ENCODE results near the gene SLC4A4. TPM values are rescaled to one million over a fixed set of nuclear protein-coding genes. Genes with fewer than 3 reads are reported as not detected.

The SLC4A4 gene
- total and polyA plus RNA-seq, 12 donors, result 1.3 to 34.5 (median 25.1) TPM

DNA sequence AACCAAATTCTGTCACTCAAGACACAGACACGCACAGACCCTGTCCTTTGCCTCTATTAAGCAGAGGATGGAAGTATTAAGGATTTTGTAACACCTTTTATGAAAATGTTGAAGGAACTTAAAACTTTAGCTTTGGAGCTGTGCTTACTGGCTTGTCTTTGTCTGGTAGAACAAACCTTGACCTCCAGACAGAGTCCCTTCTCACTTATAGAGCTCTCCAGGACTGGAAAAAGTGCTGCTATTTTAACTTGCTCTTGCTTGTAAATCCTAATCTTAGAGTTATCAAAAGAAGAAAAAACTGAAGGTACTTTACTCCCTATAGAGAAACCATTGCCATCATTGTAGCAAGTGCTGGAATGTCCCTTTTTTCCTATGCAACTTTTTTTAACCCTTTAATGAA lies 229.3 kb downstream of the SLC4A4 start:
- DNase-seq, result no peak
- intact Hi-C loops (cut with DNase I), result no loop called here
- no peak overlapping the region for H3K27ac ChIP-seq
- no peaks in the 10 kb centered on the region for H3K9me3 ChIP-seq
- peaks cover 0 to 8% (median 0%) of the 10 kb centered on the region in 9 donors for H3K36me3 ChIP-seq
- no peak overlapping the region for H3K4me3 ChIP-seq
- WGBS, 2 donors, result 0% methylated on average over 1 of the region's 1 CpG
- H3K27me3 ChIP-seq, result no peaks in the 10 kb centered on the region
- no peak for ATAC-seq
- TF ChIP-seq, protein P1, sequence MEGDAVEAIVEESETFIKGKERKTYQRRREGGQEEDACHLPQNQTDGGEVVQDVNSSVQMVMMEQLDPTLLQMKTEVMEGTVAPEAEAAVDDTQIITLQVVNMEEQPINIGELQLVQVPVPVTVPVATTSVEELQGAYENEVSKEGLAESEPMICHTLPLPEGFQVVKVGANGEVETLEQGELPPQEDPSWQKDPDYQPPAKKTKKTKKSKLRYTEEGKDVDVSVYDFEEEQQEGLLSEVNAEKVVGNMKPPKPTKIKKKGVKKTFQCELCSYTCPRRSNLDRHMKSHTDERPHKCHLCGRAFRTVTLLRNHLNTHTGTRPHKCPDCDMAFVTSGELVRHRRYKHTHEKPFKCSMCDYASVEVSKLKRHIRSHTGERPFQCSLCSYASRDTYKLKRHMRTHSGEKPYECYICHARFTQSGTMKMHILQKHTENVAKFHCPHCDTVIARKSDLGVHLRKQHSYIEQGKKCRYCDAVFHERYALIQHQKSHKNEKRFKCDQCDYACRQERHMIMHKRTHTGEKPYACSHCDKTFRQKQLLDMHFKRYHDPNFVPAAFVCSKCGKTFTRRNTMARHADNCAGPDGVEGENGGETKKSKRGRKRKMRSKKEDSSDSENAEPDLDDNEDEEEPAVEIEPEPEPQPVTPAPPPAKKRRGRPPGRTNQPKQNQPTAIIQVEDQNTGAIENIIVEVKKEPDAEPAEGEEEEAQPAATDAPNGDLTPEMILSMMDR (IDR thresholded peaks at IDR 0.05), result no peak
- no peaks in the 10 kb centered on the region for H3K4me1 ChIP-seq

DNA sequence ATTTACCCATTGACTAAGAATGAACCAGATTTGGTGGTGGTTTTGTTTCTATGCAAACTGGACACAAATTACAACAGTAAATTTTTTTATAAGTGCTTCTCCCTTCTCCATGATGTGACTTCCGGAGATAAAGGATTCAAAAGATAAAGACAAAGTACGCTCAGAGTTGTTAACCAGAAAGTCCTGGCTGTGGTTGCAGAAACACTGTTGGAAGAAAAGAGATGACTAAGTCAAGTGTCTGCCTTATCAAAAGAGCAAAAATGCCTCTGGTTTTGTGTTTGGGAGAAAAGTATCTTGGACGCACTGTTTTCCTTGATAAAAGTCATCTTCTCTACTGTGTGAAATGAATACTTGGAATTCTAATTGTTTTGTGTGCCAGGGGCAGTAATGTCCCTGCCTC lies 231.7 kb downstream of the SLC4A4 start:
- DNase-seq, result no peak
- no peaks in the 10 kb centered on the region for H3K4me1 ChIP-seq
- TF ChIP-seq, protein P1 (IDR thresholded peaks at IDR 0.05), result no peak
- H3K9me3 ChIP-seq, result no peaks in the 10 kb centered on the region
- WGBS, 2 donors, result 36 to 40% methylated on average over 3 of the region's 3 CpGs
- no peak overlapping the region for H3K27ac ChIP-seq
- H3K4me3 ChIP-seq, result no peak overlapping the region
- intact Hi-C loops (cut with DNase I), result no loop called here
- no peaks in the 10 kb centered on the region for H3K27me3 ChIP-seq
- H3K36me3 ChIP-seq, result peaks cover 0 to 8% (median 0%) of the 10 kb centered on the region in 9 donors
- no peak for ATAC-seq

DNA sequence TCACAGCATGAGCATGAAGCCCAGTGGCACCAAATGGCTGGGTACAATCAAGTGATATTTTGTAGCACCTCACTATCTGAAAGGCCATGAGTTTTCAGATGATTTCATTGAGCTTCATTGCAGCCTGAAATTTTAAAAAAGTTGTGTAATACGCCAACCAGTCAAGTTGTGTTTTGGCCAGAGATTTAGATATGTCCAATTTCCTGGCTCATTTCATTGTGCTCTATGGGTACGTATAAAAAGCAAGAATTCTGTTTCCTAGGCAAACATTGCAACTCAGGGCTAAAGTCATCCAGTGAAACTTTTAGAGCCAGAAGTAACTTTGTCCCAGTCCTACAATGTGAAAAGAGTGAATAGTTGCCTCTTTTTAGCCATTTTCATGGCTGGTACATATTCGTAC lies 232.5 kb downstream of the SLC4A4 start:
- Histone ChIP-seq H3K36me3 (peaks cover 0 to 8% (median 0%) of the 10 kb centered on the region in 9 donors), H3K9me3 (no peaks in the 10 kb centered on the region), H3K4me3 (no peak overlapping the region), H3K27me3 (no peaks in the 10 kb centered on the region), H3K27ac (no peak overlapping the region), H3K4me1 (no peaks in the 10 kb centered on the region)
- TF ChIP-seq, protein P1 (IDR thresholded peaks at IDR 0.05), result no peak
- DNase-seq (no peak), ATAC-seq (no peak)
- 76% methylated on average over 3 of the region's 3 CpGs for WGBS, 2 donors
- intact Hi-C loops (cut with DNase I), result no loop called here

DNA sequence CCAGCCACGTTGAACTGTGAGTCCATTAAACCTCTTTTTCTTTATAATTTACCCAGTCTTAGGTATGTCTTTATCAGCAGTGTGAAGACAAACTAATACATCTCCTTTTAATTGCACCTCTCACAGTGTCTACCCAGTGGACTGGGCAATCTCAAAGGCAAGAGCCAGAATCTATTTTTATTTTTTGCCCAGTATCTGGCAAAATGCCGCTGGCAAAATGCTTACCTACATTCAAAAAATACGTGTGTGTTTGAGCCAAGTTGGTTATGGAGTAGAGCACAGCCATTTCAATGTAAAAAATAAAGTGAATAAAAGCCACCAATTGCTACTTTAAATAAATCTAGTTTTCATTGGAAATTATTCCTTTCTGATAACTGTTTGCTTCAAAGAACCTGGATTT lies 245.2 kb downstream of the SLC4A4 start:
- Histone ChIP-seq H3K27me3 (no peaks in the 10 kb centered on the region), H3K27ac (no peak overlapping the region), H3K4me3 (no peak overlapping the region), H3K9me3 (peaks cover 0 to 7% (median 0%) of the 10 kb centered on the region in 11 donors), H3K4me1 (no peaks in the 10 kb centered on the region), H3K36me3 (no peaks in the 10 kb centered on the region)
- intact Hi-C loops (cut with DNase I), result no loop called here
- ATAC-seq, result no peak
- TF ChIP-seq, protein P1 (IDR thresholded peaks at IDR 0.05), result no peak
- no peak for DNase-seq
- WGBS, 2 donors, result 50 to 72% methylated on average over 3 of the region's 3 CpGs

Measured in heart right ventricle (tissue), 16 donors.